Measurements from ENCODE around the gene BCAS1. TPM values are rescaled to one million over a fixed set of nuclear protein-coding genes. Genes with fewer than 3 reads are reported as not detected.

BCAS1 gene
- total and polyA plus RNA-seq, 10 of the 15 experiments (the other 5 are each of a cell fraction or from before 2014, with no cell fraction given), result 0.21 to 1.4 (median 0.55) TPM

- POLR2A ChIA-PET, result interaction anchor here (0.6 kb wide), 1 partner anchor 50 kb away, joined by 4 read pairs; no protein-coding TSS in a partner anchor
- SMC1A ChIA-PET (ENCODE audit: uncharacterized antibody, unreplicated experiment), result interaction anchor here (0.6 to 1.7 kb wide), 5 partner anchors 11 to 117 kb away, joined by 3 to 5 read pairs (median 3); no protein-coding TSS in a partner anchor
- H2AFZ ChIP-seq (ENCODE audit: control insufficient read depth, low read depth, low read length), result no peak overlapping the region
- CTCF ChIA-PET, result interaction anchor here (0.6 to 0.7 kb wide), 2 partner anchors 29 to 106 kb away, joined by 3 read pairs; no protein-coding TSS in a partner anchor
- no TSS peak for BruUV-seq (replicated peaks)
- no peaks in the 10 kb centered on the region for H3K79me2 ChIP-seq (ENCODE audit: control insufficient read depth, insufficient read depth, low read length)
- peaks cover 31% of the 10 kb centered on the region for H3K4me1 ChIP-seq (ENCODE audit: control insufficient read depth, insufficient read depth, low read length)
- no peaks in the 10 kb centered on the region for H3K9me3 ChIP-seq (replicated peaks; ENCODE audit: control insufficient read depth, insufficient read depth, low read length)
- ATAC-seq (peak; percentile 62), DNase-seq (ENCODE audit: low read depth, low spot score) (peak; percentile 75), FAIRE-seq (no peak)
- peak; percentile 60 for TF ChIP-seq FOXK2 (IDR thresholded peaks at IDR 0.05)
- TF ChIP-seq IRF4 (IDR thresholded peaks at IDR 0.05; ENCODE audit: low read depth, low read length), result peak; percentile 33; the same call in 1 of the 2 replicates
- 0 out of 2 replicates have a peak, but pooled peaks have one; percentile 26 for TF ChIP-seq ATF7 (IDR thresholded peaks at IDR 0.05; ENCODE audit: low read depth)
- peak; percentile 53 for TF ChIP-seq IKZF1 (conservative IDR thresholded peaks at IDR 0.05)
- 0 out of 2 replicates have a peak, but pooled peaks have one; percentile 55 for TF ChIP-seq DPF2 (IDR thresholded peaks at IDR 0.05)
- 0 out of 2 replicates have a peak, but pooled peaks have one; percentile 20 for TF ChIP-seq PAX5 (IDR thresholded peaks at IDR 0.05; ENCODE audit: borderline replicate concordance, low read depth, low read length)
- TF ChIP-seq NFXL1 (IDR thresholded peaks at IDR 0.05; ENCODE audit: borderline replicate concordance), result peak; percentile 53; the same call in 1 of the 2 replicates
- TF ChIP-seq BHLHE40 (IDR thresholded peaks at IDR 0.05; ENCODE audit: borderline replicate concordance in 1 of 2, low read depth in 2 of 2, low read length in 1 of 2), result 0 out of 4 replicates have a peak, but pooled peaks of 1 of the 2 experiments have one; percentile 14
- no peak for TF ChIP-seq CHD4 (IDR thresholded peaks at IDR 0.05)
- TF ChIP-seq MEF2A (IDR thresholded peaks at IDR 0.05; ENCODE audit: insufficient read depth, low read depth, low read length), result no peak
- TF ChIP-seq EGR1 (IDR thresholded peaks at IDR 0.05; ENCODE audit: borderline replicate concordance in 1 of 2, low read depth in 2 of 2, low read length in 2 of 2), result no peak
- no peak for TF ChIP-seq SMAD1 (IDR thresholded peaks at IDR 0.05; ENCODE audit: low read depth, partially characterized antibody)
- peak; percentile 41 to 43; a peak in 1 of 4 replicates for TF ChIP-seq IKZF2 (IDR thresholded peaks at IDR 0.05)
- TF ChIP-seq TCF12 (IDR thresholded peaks at IDR 0.05; ENCODE audit: low read depth, low read length), result 0 out of 2 replicates have a peak, but pooled peaks have one; percentile 35
- peak in 1 of 2 experiments; percentile 30; a peak in 1 of 4 replicates for TF ChIP-seq EP300 (IDR thresholded peaks at IDR 0.05; ENCODE audit: borderline replicate concordance in 1 of 2, control insufficient read depth in 1 of 2, low read depth in 2 of 2, low read length in 2 of 2)
- peak; percentile 88 for TF ChIP-seq PKNOX1 (IDR thresholded peaks at IDR 0.05)
- TF ChIP-seq ETV6 (conservative IDR thresholded peaks at IDR 0.05 in 1 of 2, IDR thresholded peaks at IDR 0.05 in 1 of 2; ENCODE audit: borderline replicate concordance in 1 of 2, low read depth in 1 of 2), result peak in 1 of 2 experiments; percentile 99; a peak in 2 of 4 replicates
- TF ChIP-seq RELB (IDR thresholded peaks at IDR 0.05; ENCODE audit: low read depth), result no peak
- TF ChIP-seq, protein P1, sequence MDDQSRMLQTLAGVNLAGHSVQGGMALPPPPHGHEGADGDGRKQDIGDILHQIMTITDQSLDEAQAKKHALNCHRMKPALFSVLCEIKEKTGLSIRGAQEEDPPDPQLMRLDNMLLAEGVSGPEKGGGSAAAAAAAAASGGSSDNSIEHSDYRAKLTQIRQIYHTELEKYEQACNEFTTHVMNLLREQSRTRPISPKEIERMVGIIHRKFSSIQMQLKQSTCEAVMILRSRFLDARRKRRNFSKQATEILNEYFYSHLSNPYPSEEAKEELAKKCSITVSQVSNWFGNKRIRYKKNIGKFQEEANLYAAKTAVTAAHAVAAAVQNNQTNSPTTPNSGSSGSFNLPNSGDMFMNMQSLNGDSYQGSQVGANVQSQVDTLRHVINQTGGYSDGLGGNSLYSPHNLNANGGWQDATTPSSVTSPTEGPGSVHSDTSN (IDR thresholded peaks at IDR 0.05; ENCODE audit: insufficient replicate concordance, low read depth, low read length), result peak; percentile 58
- intact Hi-C loops (cut with micrococcal nuclease; ENCODE audit: unreplicated experiment) (loop anchor here (10.0 kb wide), 1 partner anchor 413 kb away; no protein-coding TSS in a partner anchor), in situ Hi-C loops (cut with MboI) (loop anchor here (10.0 kb wide), 1 partner anchor 653 kb away; no protein-coding TSS in a partner anchor)
- 50% methylated on average over 8 of the region's 8 CpGs for WGBS (ENCODE audit: insufficient coverage, insufficient replicate concordance, low lambda C conversion rate, missing lambda C conversion rate)
- H3K27ac ChIP-seq (ENCODE audit: control insufficient read depth, insufficient read depth), result no peak overlapping the region
- H3K9ac ChIP-seq (ENCODE audit: control insufficient read depth, insufficient read depth, low read length), result no peak overlapping the region
- no peaks in the 10 kb centered on the region for H3K27me3 ChIP-seq (replicated peaks in 1 of 2; ENCODE audit: control insufficient read depth in 2 of 2, insufficient read depth in 2 of 2, low read length in 1 of 2)
- H3K4me3 ChIP-seq, result no peak overlapping the region
- no peaks in the 10 kb centered on the region for H3K36me3 ChIP-seq (ENCODE audit: control insufficient read depth in 2 of 2, insufficient read depth in 2 of 2, low read length in 1 of 2)
- RAD21 ChIA-PET (ENCODE audit: unreplicated experiment), result no interaction called here
- H3K4me2 ChIP-seq (ENCODE audit: control insufficient read depth, insufficient read depth), result peak overlapping the region; percentile 26; the same call in 1 of the 2 replicates
- no peaks in the 10 kb centered on the region for H4K20me1 ChIP-seq (ENCODE audit: control insufficient read depth, insufficient read depth)
These were observed 2.7 kb downstream of the BCAS1 start for GRCh38 chr20:54067606-54068174.
